HCT116 (cell line): ENCODE data around the gene EPHA2. TPM values are rescaled to one million over a fixed set of nuclear protein-coding genes. Genes with fewer than 3 reads are reported as not detected.
A peak's percentile ranks its signal among the peaks of the same experiment; 100 is the strongest.

ENCODE experiments used
- ATAC-seq: fragments of 200-7000 bp; cut with Tn5 transposase; 2 replicates; pipeline ENCODE4 v1.9.1; 2020; ENCODE audit warnings: mild to moderate bottlenecking, moderate library complexity
- Bru-seq: library from RNA; stranded (reverse); fragments of 400-500 nt; gene quantifications from one replicate; lab custom pipeline; 2021; lab: Mats Ljungman, UMichigan
- BruChase-seq, 2 experiments: library from RNA; stranded (reverse); fragments of 400-500 nt; gene quantifications; one replicate each; lab custom pipeline; 2021; lab: Mats Ljungman, UMichigan
- BruUV-seq: library from RNA; stranded (reverse); fragments of 400-500 nt; replicated peaks from 2 replicates; lab custom pipeline; 2021; lab: Mats Ljungman, UMichigan
- CTCF ChIA-PET: fragments of 300-600 bp; sonication (Branson Sonifier 250); formaldehyde crosslinking; loops from one replicate; lab custom pipeline; 2021; ENCODE audit warnings: antibody characterized with exemption; lab: Charles Lee
- POLR2A ChIA-PET: fragments of 300-600, 350-600 bp; sonication (Branson Sonifier 250); formaldehyde crosslinking; loops from one replicate; lab custom pipeline; 2021; ENCODE audit warnings: antibody characterized with exemption; lab: Charles Lee
- RAD21 ChIA-PET, 2 experiments: fragments of 300-600 bp; sonication (Branson Sonifier 250); formaldehyde crosslinking; loops; one replicate each; lab custom pipeline; 2023; ENCODE audit warnings: low total read pairs in 2 of 2; ENCODE audit not compliant: uncharacterized antibody in 2 of 2, unreplicated experiment in 2 of 2, low non-redundant PET in 1 of 2; lab: Charles Lee
- DNase-seq: peaks from one replicate; pipeline ENCODE4 v3.0.0-alpha.2; 2010; ENCODE audit warnings: low read depth, low spot score
- H2AFZ ChIP-seq: fragments of 200-600 bp; shearing (Covaris generic), sonication (generic); 2 replicates; pipeline ENCODE4 v1.6.1; 2017; ENCODE audit warnings: low read depth, mixed run types, mixed read lengths, antibody characterized with exemption, low read length; ENCODE audit not compliant: poor library complexity, severe bottlenecking
- H3K27ac ChIP-seq: 2 replicates; pipeline ENCODE4 v1.5.1; 2012; ENCODE audit warnings: low read depth, low read length
- H3K27me3 ChIP-seq: fragments of 200-600 bp; sonication (generic); 2 replicates; pipeline ENCODE4 v1.6.1; 2016; ENCODE audit warnings: mixed run types, low read length, mixed read lengths; ENCODE audit not compliant: insufficient read depth
- H3K36me3 ChIP-seq, 2 experiments: fragments of 200-500 bp in 1 of 2; fragments of 200-600 bp in 1 of 2; sonication (Bioruptor generic) in 1 of 2; sonication (generic) in 1 of 2; 2 replicates each; pipeline versions ENCODE4 v1.5.1 to v1.6.1; 2014 to 2016; ENCODE audit warnings: low read length in 2 of 2, inconsistent platforms in 1 of 2, mixed read lengths in 1 of 2, mixed run types in 1 of 2; ENCODE audit not compliant: insufficient read depth in 2 of 2, control insufficient read depth in 1 of 2
- H3K4me1 ChIP-seq, 2 experiments: fragments of 200-600 bp in 1 of 2; sonication (generic) in 1 of 2; 2 replicates each; pipeline versions ENCODE4 v1.5.1 to v1.6.1; 2012 to 2017; ENCODE audit warnings: low read length in 2 of 2, inconsistent platforms in 1 of 2, mild to moderate bottlenecking in 1 of 2, mixed read lengths in 1 of 2, mixed run types in 1 of 2, moderate library complexity in 1 of 2; ENCODE audit not compliant: insufficient read depth in 2 of 2, control insufficient read depth in 1 of 2
- H3K4me2 ChIP-seq: fragments of 200-600 bp; sonication (generic); 2 replicates; pipeline ENCODE4 v1.6.1; 2017; ENCODE audit warnings: mixed run types, low read length, mixed read lengths
- H3K4me3 ChIP-seq, 2 experiments: fragments of 200-600 bp in 1 of 2; sonication (generic) in 1 of 2; replicated peaks in 1 of 2; 2 replicates each; pipeline ENCODE4 v1.5.1; 2011 to 2016; ENCODE audit warnings: low read length in 2 of 2, control low read depth in 1 of 2, low read depth in 1 of 2, mild to moderate bottlenecking in 1 of 2, mixed read lengths in 1 of 2, mixed run types in 1 of 2
- H3K79me2 ChIP-seq: fragments of 200-600 bp; sonication (generic); 2 replicates; pipeline ENCODE4 v1.6.1; 2017; ENCODE audit warnings: mild to moderate bottlenecking, mixed run types, low read length, moderate library complexity, mixed read lengths; ENCODE audit not compliant: insufficient read depth
- H3K9ac ChIP-seq: fragments of 200-600 bp; sonication (generic); 2 replicates; pipeline ENCODE4 v1.6.1; 2016; ENCODE audit warnings: low read length, mixed read lengths
- H3K9me2 ChIP-seq: fragments of 200-600 bp; sonication (generic), shearing (Covaris generic); 2 replicates; pipeline ENCODE4 v1.6.1; 2017; ENCODE audit warnings: mixed run types, mild to moderate bottlenecking, moderate library complexity; ENCODE audit not compliant: insufficient read depth
- H3K9me3 ChIP-seq, 2 experiments: fragments of 200-500 bp in 1 of 2; fragments of 200-600 bp in 1 of 2; sonication (Bioruptor generic) in 1 of 2; sonication (generic) in 1 of 2; 2 replicates each; pipeline ENCODE4 v1.6.1; 2014 to 2017; ENCODE audit warnings: low read length in 2 of 2, mixed read lengths in 2 of 2, inconsistent platforms in 1 of 2, low read depth in 1 of 2, mild to moderate bottlenecking in 1 of 2, mixed run types in 1 of 2, moderate library complexity in 1 of 2; ENCODE audit not compliant: control insufficient read depth in 1 of 2, insufficient read depth in 1 of 2
- H4K20me1 ChIP-seq: fragments of 200-600 bp; sonication (generic), shearing (Covaris generic); 2 replicates; pipeline ENCODE4 v1.6.1; 2017; ENCODE audit warnings: mixed run types, mild to moderate bottlenecking, moderate library complexity; ENCODE audit not compliant: insufficient read depth
- ATF3 ChIP-seq: IDR thresholded peaks from 2 replicates; pipeline ENCODE4 v1.6.1; 2012
- CBX3 ChIP-seq: IDR thresholded peaks from 2 replicates; pipeline ENCODE4 v1.6.1; 2012; ENCODE audit warnings: low read depth
- CEBPB ChIP-seq: IDR thresholded peaks from 2 replicates; pipeline ENCODE4 v1.6.1; 2012; ENCODE audit warnings: low read depth
- CTCF ChIP-seq, 3 experiments: fragments of 200-600 bp in 1 of 3; sonication (generic) in 1 of 3; IDR thresholded peaks in 2 of 3; conservative IDR thresholded peaks in 1 of 3; 2 replicates each; pipeline ENCODE4 v1.5.1; 2012 to 2017; ENCODE audit warnings: low read depth in 2 of 3, low read length in 2 of 3, antibody characterized with exemption in 1 of 3, borderline replicate concordance in 1 of 3, control low read depth in 1 of 3, mild to moderate bottlenecking in 1 of 3, mixed read lengths in 1 of 3, mixed run types in 1 of 3, moderate library complexity in 1 of 3; ENCODE audit not compliant: insufficient read depth in 1 of 3
- EGR1 ChIP-seq: IDR thresholded peaks from 2 replicates; pipeline ENCODE4 v1.6.1; 2012; ENCODE audit warnings: low read depth
- ELF1 ChIP-seq: IDR thresholded peaks from 2 replicates; pipeline ENCODE4 v1.6.1; 2012; ENCODE audit warnings: low read depth, borderline replicate concordance
- EZH2 ChIP-seq: fragments of 200-600 bp; sonication (generic); IDR thresholded peaks from 2 replicates; pipeline ENCODE4 v1.6.1; 2017; ENCODE audit warnings: antibody characterized with exemption, mixed run types
- JUND ChIP-seq: IDR thresholded peaks from 2 replicates; pipeline ENCODE4 v1.6.1; 2012
- MAX ChIP-seq: IDR thresholded peaks from 2 replicates; pipeline ENCODE4 v1.6.1; 2012
- POLR2A ChIP-seq: IDR thresholded peaks from 2 replicates; pipeline ENCODE4 v1.7.0; 2011; ENCODE audit warnings: borderline replicate concordance; ENCODE audit not compliant: insufficient read depth, insufficient read length; ENCODE audit errors: extremely low read depth
- RAD21 ChIP-seq: IDR thresholded peaks from 2 replicates; pipeline ENCODE4 v1.6.1; 2012; ENCODE audit warnings: low read depth, mild to moderate bottlenecking
- SIN3A ChIP-seq: IDR thresholded peaks from 2 replicates; pipeline ENCODE4 v1.6.1; 2012; ENCODE audit warnings: low read depth
- SP1 ChIP-seq: IDR thresholded peaks from 2 replicates; pipeline ENCODE4 v1.6.1; 2012; ENCODE audit warnings: low read depth
- SRF ChIP-seq: IDR thresholded peaks from 2 replicates; pipeline ENCODE4 v1.6.1; 2012; ENCODE audit warnings: low read depth
- TCF7L2 ChIP-seq: IDR thresholded peaks from 2 replicates; pipeline ENCODE4 v1.7.0; 2011; ENCODE audit warnings: borderline replicate concordance, inconsistent platforms; ENCODE audit not compliant: insufficient read depth, insufficient read length; ENCODE audit errors: extremely low read depth
- YY1 ChIP-seq: IDR thresholded peaks from 2 replicates; pipeline ENCODE4 v1.6.1; 2011; ENCODE audit warnings: low read length, low read depth, moderate library complexity, mild to moderate bottlenecking; ENCODE audit not compliant: insufficient replicate concordance; ENCODE audit errors: extremely low read depth
- ZFX ChIP-seq: fragments of 450-650 bp; IDR thresholded peaks from 2 replicates; pipeline ENCODE4 v1.6.1; 2017
- ZNF274 ChIP-seq: fragments of 200-500 bp; sonication (Bioruptor generic); IDR thresholded peaks from 2 replicates; pipeline ENCODE4 v1.6.1; 2014; ENCODE audit warnings: mild to moderate bottlenecking, low read depth, low read length, inconsistent platforms
- intact Hi-C: fragments of 100-400 bp; cut with micrococcal nuclease; formaldehyde crosslinking; loops from 2 replicates; pipeline ENCODE4 v1.10.0; 2022
- long read RNA-seq: library from polyadenylated mRNA; unstranded; transcript quantifications from one replicate; pipeline ENCODE4 v2.0.0, GENCODE V29; 2021; ENCODE audit not compliant: unreplicated experiment
- polyA plus RNA-seq: library from polyadenylated mRNA; unstranded; fragments of >200 nt; gene quantifications from 2 replicates; pipeline ENCODE4 v1.2.1, GENCODE V29; 2012; ENCODE audit warnings: missing spikeins
- total RNA-seq: library from RNA; stranded (reverse); gene quantifications from one replicate; pipeline ENCODE4 v1.2.1, GENCODE V29; 2021; ENCODE audit not compliant: unreplicated experiment
- TF ChIP-seq, protein P1 (sequence below): IDR thresholded peaks from 2 replicates; pipeline ENCODE4 v1.6.1; 2012; ENCODE audit warnings: low read depth

The EPHA2 gene
- 164 TPM for total RNA-seq
- 167 and 209 TPM in 2 replicates for polyA plus RNA-seq
- Bru-seq, nascent RNA = percentile 96 among the genes with signal in this experiment
- percentile 91 among the genes with signal in this experiment for BruChase-seq, experiment 1, labeled RNA remaining after a 6-hour chase
- BruChase-seq, experiment 2, labeled RNA remaining after a 2-hour chase = percentile 93 among the genes with signal in this experiment
- long read RNA-seq, transcript EPHA2-201 (17 exons, 3,964 nt) = major isoform, 44 of 229 reads
- long read RNA-seq, partial matches to known transcripts = 146 of 229 reads
- long read RNA-seq, other reads (novel, unspliced or antisense) = 39 of 229 reads

GRCh38 chr1:16155537-16156410 lies at the start of gene EPHA2:
Gene EPHA2 (minus strand): TSS chr1:16156069. CDS start chr1:16155932, 137 bp downstream.
- ChIA-PET POLR2A (interaction anchor here (0.8 to 3.5 kb wide), 14 partner anchors 8 to 77 kb away, joined by 3 to 59 read pairs (median 6); no protein-coding TSS in a partner anchor), CTCF (interaction anchor here (1.1 to 1.8 kb wide), 5 partner anchors 11 to 77 kb away, joined by 3 to 11 read pairs (median 5); no protein-coding TSS in a partner anchor), RAD21 (interaction anchor here (0.8 to 1.5 kb wide), 5 partner anchors 10 to 74 kb away, joined by 3 to 5 read pairs (median 3); no protein-coding TSS in a partner anchor)
- Histone ChIP-seq H3K9ac (peak within 1 kb of the TSS; percentile 99), H4K20me1 (peaks cover 20% of the 10 kb centered on the region; the same call in 1 of the 2 replicates), H3K27me3 (no peaks in the 10 kb centered on the region), H2AFZ (no peak within 1 kb of the TSS), H3K27ac (peak within 1 kb of the TSS; percentile 96), H3K4me2 (peak within 1 kb of the TSS; percentile 72), H3K36me3 (peaks cover 0 to 31% of the 10 kb centered on the region in 2 experiments; a peak in 1 of 4 replicates), H3K9me2 (no peaks in the 10 kb centered on the region), H3K9me3 (no peaks in the 10 kb centered on the region), H3K4me3 (peak within 1 kb of the TSS; percentile 75 to 93), H3K79me2 (peaks cover 57% of the 10 kb centered on the region), H3K4me1 (peaks cover 72 to 83% of the 10 kb centered on the region in 2 experiments)
- ATAC-seq (peak; percentile 69), DNase-seq (peak; percentile 87)
- intact Hi-C loops = loop anchor here (1.0 kb wide), 1 partner anchor 10 kb away; no protein-coding TSS in a partner anchor
- BruUV-seq = no TSS peak
- TF ChIP-seq CEBPB (no peak), ZNF274 (no peak), SP1 (no peak), CTCF (IDR thresholded peaks at IDR 0.05 in 2 of 3, conservative IDR thresholded peaks at IDR 0.05 in 1 of 3; ENCODE audit: borderline replicate concordance in 1 of 3, insufficient read depth in 1 of 3, low read depth in 2 of 3, low read length in 2 of 3) (no peak), TCF7L2 (peak; percentile 71), MAX (no peak), CBX3 (no peak), SIN3A (no peak), POLR2A (peak; percentile 96), EZH2 (no peak), ZFX (peak; percentile 61; the same call in 1 of the 2 replicates), JUND (no peak), YY1 (peak; percentile 78), RAD21 (no peak), ATF3 (no peak), SRF (no peak), EGR1 (no peak), ELF1 (no peak)
- TF ChIP-seq, protein P1, sequence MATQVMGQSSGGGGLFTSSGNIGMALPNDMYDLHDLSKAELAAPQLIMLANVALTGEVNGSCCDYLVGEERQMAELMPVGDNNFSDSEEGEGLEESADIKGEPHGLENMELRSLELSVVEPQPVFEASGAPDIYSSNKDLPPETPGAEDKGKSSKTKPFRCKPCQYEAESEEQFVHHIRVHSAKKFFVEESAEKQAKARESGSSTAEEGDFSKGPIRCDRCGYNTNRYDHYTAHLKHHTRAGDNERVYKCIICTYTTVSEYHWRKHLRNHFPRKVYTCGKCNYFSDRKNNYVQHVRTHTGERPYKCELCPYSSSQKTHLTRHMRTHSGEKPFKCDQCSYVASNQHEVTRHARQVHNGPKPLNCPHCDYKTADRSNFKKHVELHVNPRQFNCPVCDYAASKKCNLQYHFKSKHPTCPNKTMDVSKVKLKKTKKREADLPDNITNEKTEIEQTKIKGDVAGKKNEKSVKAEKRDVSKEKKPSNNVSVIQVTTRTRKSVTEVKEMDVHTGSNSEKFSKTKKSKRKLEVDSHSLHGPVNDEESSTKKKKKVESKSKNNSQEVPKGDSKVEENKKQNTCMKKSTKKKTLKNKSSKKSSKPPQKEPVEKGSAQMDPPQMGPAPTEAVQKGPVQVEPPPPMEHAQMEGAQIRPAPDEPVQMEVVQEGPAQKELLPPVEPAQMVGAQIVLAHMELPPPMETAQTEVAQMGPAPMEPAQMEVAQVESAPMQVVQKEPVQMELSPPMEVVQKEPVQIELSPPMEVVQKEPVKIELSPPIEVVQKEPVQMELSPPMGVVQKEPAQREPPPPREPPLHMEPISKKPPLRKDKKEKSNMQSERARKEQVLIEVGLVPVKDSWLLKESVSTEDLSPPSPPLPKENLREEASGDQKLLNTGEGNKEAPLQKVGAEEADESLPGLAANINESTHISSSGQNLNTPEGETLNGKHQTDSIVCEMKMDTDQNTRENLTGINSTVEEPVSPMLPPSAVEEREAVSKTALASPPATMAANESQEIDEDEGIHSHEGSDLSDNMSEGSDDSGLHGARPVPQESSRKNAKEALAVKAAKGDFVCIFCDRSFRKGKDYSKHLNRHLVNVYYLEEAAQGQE = no peak
